ENCODE results near the gene FAIM. TPM values are rescaled to one million over a fixed set of nuclear protein-coding genes. Genes with fewer than 3 reads are reported as not detected.
"Not testable (repeated sequence)": the region's sequence is repeated elsewhere in the genome, so short reads cannot be mapped to it uniquely, and the experiment has no call there.

The FAIM gene, protein sequence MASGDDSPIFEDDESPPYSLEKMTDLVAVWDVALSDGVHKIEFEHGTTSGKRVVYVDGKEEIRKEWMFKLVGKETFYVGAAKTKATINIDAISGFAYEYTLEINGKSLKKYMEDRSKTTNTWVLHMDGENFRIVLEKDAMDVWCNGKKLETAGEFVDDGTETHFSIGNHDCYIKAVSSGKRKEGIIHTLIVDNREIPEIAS
- 14.1 and 19.7 TPM in 2 replicates for total RNA-seq (2014; rRNA removed; shearing (Covaris generic))

- DNase-seq (ENCODE audit: low spot score): peak; percentile 23
Measured at GRCh38 chr3:138608322-138609135, at the start of gene FAIM. FAIM (plus strand) TSS chr3:138608771; CDS start chr3:138619727, 10,956 bp downstream.

DNA sequence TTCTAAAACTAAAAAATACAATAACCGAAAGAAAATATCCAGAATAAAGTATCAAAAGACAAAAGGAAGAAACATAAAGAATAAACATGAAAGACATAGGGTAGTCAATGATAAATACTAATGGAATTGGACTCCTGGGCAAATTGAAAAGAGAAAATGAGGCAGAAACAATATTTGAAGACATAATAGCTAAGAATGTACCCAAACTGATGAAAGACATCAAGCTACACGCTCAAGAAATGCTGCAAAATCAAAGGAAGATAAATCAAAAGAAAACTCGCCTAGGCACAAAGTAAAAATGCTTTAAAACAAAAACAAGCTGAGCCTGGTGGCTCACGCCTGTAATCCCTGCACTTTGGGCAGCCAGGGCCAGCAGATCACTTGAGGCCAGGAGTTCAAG lies 49.4 kb upstream of the FAIM start:
- no peak for DNase-seq (ENCODE audit: low spot score)

DNA sequence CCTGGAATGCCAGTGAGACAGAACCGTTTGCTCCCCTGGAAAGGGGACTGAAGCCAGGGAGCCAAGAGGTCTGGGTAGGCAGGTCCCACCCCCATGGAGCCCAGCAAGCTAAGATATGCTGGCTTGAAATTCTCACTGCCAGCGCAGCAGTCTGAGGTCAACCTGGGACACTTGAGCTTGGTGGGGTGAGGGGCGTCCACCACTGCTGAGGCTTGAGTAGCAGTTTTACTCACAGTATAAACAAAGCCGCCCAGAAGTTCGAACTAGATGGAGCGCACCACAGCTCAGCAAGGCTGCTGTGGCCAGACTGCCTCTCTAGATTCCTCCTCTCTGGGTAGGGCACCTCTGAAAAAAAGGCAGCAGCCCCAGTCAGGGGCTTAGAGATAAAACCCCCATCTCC lies 48.1 kb upstream of the FAIM start:
- DNase-seq (ENCODE audit: low spot score): no peak

DNA sequence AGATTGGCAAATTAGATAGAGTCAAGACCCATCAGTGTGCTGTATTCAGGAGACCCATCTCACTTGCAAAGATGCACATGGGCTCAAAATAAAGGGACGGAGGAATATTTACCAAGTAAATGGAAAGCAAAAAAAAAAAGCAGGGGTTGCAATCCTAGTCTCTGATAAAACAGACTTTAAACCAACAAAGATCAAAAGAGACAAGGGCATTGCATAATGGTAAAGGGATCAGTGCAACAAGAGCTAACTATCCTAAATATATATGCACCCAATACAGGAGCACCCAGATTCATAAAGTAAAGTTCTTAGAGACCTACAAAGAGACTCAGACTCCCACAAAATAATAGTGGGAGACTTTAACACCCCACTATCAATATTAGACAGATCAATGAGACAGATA lies 45.7 kb upstream of the FAIM start:
- not testable (repeated sequence) for DNase-seq (ENCODE audit: low spot score)

- DNase-seq (ENCODE audit: low spot score): not testable (repeated sequence)
Measured at GRCh38 chr3:138566293-138566692, 42.3 kb upstream of the FAIM start.

GRCh38 chr3:138567403-138567802 lies 41.2 kb upstream of the FAIM start:
- DNase-seq (ENCODE audit: low spot score): no peak

GRCh38 chr3:138569090-138569489 lies 39.5 kb upstream of the FAIM start:
- DNase-seq (ENCODE audit: low spot score): no peak

DNA sequence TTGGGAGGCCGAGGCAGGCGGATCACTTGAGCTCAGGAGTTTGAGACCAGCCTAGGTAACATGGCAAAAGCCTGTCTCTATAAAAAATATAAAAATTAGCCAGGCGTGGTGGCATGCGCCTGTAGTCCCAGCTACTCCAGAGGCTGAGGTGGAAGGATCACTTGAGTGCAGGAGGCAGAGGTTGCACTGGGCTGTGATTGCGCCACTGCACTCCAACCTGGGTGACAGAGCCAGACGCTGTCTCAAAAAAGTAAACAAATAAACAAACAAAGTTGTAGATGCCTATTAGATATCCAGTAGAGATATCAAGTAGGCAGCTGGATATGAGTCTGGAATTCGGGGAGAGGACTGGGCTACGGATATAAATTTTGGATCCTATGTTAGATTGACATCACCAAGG lies 38.9 kb upstream of the FAIM start:
- DNase-seq (ENCODE audit: low spot score): not testable (repeated sequence)

GRCh38 chr3:138573138-138573537 lies 35.4 kb upstream of the FAIM start:
- DNase-seq (ENCODE audit: low spot score): no peak

DNA sequence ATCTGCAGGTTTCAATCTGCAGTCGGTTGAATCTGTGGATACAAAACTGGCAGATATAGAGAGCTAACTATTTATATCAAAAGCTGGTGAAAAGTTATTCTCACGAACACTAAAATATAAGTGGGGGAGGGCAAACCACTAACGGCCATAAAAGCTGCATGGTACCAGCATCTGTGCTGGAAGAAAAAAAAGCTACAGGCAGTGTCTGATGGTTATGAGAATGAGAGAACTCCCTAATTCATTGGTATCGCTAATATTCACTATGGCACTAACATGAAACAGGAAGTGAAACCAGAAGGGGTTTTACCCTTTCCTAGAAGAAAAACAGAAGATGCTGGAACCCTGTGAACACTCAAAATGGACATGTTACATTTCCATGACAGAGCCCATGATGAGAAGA lies 30.4 kb upstream of the FAIM start:
- no peak for DNase-seq (ENCODE audit: low spot score)

DNA sequence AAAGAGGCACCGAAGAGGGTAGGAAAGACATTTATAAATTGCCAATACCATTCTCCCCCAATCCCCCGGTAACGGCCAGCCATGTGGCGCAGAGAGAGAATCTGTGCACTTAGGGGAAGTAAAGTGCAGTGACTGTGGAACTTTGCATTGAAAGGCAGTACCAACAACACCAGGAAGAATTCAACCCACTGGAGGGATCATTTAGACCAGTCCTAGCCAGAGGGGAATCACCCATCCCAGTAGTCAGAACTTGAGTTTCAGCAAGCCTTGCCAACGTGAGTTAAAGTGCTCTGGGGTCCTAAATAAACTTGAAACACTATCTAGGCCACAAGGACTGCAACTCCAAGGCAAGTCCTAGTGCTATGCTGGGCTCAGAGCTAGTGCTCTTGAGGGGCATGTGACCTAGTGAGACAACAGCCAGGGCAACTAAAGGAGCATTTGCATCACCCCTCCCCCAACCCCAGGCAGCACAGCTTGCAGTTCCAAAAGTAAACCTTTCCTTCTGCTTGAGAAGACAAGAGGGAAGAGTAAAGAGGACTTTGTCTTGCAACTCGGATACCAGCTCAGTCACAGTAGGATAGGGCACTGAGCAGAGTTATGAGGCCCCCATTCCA lies 29.5 kb upstream of the FAIM start:
- DNase-seq (ENCODE audit: low spot score): no peak

GRCh38 chr3:138587374-138587773 lies 21.2 kb upstream of the FAIM start:
- DNase-seq (ENCODE audit: low spot score): no peak

- DNase-seq (ENCODE audit: low spot score): no peak
Measured at GRCh38 chr3:138588445-138588844, 20.1 kb upstream of the FAIM start.

- DNase-seq (ENCODE audit: low spot score): no peak
Measured at GRCh38 chr3:138591392-138591791, 17.2 kb upstream of the FAIM start.

DNA sequence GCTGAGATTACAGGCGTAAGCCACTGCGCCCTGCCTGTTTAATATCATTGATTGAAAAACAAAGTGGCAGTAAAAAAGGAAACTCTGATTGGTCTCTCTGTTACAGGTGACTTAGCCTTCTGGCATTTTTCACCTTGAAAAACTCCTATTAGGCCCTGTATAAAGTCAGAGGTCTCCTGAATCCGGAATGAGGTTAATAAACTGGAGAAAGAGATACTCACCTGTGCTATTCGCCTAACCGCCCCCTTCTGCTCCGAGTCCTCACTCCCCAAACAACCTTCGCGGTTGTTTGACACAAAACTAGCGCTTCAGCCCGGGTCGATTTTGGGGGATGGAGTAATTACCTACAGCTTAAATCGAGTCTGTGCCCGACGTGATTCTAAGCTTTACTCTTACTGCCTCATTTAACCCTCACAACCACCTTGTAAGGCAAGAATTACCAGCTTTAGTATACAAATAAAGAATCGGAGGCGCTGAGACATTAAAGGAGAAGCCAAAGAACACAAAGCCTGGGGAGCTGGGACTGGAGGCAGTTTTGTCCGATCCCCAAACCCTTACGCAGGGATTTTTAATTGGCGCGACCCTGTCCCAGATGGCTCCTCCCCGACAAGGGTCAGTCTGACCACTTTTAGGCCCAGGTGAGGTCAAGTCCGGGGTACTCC lies 15.0 kb upstream of the FAIM start:
- no peak for DNase-seq (ENCODE audit: low spot score)

DNA sequence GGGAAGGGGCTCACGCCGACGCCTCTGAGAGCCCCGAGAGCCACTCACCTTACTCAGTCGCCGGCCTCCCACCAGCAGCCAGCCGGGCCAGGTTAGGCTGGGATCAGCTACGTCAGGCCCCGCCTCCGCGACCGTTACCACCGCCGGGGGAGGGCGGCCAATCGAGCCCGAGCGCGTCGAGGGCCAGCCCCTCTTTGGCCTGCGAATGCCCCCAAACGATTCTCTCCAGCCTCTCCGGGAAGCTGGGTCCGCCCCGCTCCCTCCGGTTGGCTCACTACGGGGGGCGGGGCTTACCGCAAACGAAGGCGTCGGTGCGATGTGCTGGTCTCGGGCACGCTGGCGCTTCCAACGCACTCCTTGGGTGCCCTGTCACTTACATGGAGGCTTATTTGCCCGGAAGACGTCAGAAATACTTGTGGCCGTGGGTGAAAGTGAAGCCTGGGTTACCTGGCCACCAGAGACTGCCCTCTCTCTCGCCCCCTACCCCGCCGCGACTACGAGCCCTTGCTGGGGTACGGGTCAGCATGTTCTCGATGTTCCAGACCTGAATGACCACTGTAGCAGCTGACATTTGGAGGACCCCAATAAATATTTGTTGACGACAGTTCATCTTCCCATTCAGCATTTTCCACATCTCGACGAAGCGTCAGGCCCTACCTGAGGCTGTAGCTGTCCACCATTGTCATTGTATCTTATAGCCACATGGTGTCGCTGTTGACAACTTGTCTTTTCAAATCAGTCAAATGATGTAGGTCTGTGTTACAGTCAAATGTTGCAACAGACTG lies 14.2 kb upstream of the FAIM start, which contains the start of gene CEP70:
CEP70 (minus strand) TSS at position 111 of the 785 bp plus-strand sequence. CDS start 21,333 bp downstream, outside the sequence.
- DNase-seq (ENCODE audit: low spot score): peak; percentile 96

DNA sequence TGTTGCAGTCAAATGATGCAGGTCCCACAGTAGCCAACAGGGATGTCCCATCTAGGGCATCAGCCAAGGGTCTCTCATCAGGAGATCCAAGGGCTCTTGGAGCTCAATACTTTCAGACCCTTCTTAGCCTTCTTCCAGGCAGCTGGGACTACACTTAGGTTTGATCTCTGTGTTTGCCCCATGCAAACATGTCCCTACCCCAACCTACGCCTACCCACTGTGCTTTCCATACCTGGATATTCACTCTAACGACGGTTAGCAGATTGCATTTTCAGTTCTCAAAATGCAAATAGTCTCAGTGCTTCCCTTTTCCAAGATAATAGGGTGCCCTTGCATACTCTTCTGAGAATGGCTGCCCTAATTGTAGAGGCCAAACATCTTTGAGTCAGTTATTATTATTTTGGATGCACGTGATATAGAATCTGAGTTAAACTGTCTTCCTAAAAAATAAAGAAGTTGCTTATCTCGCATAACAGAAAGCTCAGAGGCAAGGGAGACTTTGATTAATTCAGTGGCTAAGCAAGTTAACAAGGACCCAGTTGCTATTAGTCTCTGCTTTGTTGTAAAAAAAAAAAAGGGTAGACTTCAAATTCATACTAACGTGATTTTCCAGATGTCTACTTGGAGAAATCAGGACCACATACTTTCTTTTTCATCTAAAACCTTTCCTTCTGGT lies 13.5 kb upstream of the FAIM start:
- DNase-seq (ENCODE audit: low spot score): no peak

- not testable (repeated sequence) for DNase-seq (ENCODE audit: low spot score)
Measured at GRCh38 chr3:138597186-138597976, 11.2 kb upstream of the FAIM start.

- no peak for DNase-seq (ENCODE audit: low spot score)
Measured at GRCh38 chr3:138598534-138598933, 10.0 kb upstream of the FAIM start.
